GM21528 (cell line): ENCODE data around the gene RICTOR.
A peak's percentile ranks its signal among the peaks of the same experiment; 100 is the strongest.

Experiments
- ATAC-seq: cut with Tn5 transposase; IDR thresholded peaks from one replicate; pipeline ENCODE4 v1.9.1; 2021; ENCODE audit warnings: mild to moderate bottlenecking, moderate library complexity; ENCODE audit not compliant: unreplicated experiment, low FRiP score

Gene RICTOR

DNA sequence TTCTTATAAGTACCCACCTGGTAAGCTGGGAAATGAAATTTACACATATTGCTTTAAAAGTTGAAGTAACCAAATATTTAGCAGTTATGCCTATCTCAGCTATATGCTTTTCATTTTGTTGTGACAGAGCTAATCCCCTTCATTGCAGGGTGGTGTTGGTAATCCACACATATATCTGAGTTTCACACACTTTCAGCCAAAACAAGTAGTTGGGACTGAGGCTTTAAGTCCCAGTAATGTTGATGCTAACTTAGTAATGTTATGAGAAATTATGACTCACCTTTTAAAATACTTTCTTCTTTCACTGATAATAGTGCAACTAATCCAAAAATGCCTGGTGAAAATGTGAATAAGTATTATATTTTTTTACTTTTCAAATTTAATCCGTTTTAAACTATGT, 19.2 kb upstream of the RICTOR start:
- ATAC-seq = no peak

DNA sequence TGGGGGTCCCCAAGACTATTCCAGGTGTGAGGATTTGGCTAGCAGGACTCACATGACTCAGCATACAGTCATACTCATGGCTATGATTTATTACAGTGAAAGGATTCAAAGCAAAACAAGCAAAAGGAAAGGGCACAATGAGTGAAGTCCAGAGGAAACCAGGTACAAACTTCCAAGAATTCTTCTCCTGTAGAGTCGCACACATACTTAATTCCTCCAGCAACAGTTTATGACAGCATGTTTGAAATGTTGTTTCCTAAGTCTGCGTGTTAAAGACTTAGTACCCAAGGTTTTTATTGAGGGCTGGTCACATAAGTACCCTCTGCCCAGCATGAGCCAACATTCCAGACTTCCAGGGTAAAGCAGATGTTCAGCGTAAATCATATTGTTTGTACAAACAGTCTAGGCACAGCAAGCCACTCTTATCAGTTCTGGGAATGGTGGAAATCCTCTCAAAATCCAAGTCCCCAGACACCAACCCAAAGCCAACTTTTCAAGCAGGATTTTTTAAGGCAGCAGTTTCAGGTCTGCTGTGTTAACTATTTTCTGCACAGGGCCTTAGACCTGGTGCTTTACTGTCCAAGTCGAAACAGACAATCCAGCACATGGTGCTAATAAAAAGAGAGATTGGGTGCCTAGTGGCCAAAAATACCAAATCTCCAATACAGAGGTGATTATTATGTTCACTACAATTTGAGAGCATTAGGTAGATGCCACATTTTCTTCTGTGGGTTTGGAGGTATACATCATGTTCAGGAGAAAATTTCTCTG, 18.6 kb upstream of the RICTOR start:
- no peak for ATAC-seq

DNA sequence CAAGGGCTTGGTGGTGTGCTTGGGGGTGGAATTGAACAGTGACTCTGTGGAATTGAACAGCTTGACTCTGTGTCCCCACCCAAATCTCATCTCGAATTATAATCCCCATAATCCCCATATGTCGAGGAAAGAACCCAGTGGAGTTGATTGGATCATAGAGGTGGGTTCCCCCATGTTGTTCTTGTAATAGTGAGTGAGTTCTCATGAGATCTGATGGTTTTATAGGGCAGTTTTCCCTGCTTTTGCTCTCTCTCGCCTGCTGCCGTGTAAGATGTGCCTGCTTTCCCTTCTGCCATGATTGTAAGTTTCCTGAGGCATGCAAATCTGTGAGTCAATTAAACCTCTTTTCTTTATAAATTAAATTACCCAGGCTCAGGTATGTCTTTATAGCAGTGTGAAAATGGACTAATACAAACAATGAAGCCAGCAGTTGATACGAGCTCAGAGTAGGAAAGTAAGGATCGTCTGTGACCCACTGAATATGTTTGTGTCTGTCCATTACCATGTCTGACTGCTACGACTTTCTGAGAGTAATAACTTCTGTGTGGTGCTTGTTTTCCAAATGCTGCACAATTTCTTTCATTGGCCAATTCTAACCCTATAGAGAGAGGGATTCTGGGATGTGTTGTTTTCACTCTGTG, 17.9 kb upstream of the RICTOR start:
- no peak for ATAC-seq

DNA sequence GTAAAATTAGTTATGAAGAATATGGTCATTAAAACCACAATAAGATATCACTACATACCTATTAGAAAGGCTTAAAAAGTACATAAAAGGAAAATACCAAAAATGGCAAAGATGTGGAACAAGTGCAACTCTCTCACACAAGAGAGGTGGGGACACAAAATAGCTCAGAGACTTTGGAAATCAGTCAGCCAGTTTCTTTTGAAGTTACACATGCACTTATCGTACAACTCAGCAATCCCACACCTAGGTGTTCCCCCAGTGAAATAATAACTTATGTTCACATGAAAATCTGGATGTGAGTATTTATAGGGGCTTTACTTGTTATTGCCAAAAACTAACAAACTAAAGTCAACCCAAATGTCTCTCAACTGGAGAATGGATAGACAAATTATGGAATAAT, 9.8 kb upstream of the RICTOR start:
- no peak for ATAC-seq

DNA sequence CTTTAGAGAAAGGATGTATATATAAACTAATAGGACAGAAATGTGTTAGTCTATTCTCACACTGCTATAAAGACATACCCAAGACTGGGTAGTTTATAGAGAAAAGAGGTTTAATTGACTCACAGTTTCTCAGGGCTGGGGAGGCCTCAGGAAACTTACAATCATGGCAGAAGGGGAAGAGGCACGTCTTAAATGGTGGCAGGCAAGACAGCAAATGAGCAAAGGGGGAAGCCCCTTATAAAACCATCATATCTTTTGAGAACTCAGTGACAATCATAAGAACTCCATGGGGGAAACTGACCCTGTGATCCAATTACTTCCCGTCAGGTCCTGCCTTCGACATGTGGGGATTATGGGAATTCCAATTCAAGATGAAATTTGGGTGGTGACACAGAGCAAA, 8.8 kb upstream of the RICTOR start:
- no peak for ATAC-seq

DNA sequence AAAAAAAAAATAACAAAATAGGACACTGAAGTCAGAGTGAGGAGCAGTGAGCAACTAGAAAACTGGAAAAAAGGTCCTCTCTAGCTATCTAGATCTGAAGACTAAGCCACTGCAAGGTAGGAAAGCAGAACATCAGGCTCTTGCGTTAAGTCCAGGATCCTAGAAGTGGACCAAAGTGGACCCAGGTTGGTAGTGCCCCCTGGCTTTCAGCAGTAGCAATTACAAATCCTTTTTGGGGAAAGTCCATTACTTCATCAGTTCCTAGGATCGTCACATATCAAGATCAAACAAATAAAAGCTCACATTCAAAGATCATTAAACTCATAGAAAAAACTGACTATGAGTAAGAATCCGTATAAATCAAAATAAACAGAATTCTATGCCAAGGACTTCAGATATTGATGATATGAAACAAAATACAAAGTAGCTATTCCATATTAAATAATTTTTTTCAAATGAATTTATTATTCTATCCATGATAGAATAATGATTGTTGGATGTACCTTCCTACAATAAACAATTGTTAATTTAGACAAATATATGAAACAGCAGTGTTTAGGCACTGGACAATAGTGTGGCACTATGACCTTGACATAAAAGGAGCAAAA, 6.5 kb upstream of the RICTOR start:
- ATAC-seq = no peak

DNA sequence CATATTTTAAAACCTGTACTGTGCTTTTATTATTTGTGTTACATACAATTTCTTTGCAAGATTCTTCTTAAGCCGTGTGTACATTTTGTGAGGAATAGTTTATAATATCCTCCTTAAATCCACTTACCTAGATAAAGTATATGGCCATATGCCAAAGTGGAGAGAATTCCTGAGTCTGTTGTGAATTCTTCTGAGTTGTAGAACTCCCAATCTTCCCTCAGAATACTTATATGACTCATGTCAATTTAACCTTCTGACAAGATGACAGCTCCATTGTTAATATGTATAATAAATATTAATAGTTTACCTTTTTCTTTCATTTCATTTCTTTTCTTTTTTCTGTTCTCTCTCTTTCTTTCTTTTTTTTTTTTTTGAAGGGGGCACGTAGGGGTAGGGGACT, 6.0 kb upstream of the RICTOR start:
- ATAC-seq = no peak

DNA sequence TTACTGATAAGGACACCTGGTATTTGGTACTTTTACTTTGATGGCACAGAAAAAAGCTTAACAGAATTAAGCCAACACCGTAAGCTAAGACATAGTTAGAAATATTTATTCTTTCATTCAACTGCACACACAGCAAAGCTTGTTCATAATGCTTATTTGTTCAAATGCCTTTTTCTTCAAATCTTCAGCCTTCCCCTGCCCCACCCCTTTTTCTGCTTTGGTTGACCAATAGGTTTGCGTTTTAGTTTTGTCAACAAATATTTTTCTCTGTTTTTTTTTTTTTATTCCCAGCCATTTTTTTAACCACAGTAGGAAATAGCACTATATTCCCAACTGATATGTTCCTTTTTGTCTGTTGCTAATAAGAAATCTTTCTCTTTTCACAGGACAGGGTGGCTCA, 4.9 kb upstream of the RICTOR start:
- no peak for ATAC-seq

DNA sequence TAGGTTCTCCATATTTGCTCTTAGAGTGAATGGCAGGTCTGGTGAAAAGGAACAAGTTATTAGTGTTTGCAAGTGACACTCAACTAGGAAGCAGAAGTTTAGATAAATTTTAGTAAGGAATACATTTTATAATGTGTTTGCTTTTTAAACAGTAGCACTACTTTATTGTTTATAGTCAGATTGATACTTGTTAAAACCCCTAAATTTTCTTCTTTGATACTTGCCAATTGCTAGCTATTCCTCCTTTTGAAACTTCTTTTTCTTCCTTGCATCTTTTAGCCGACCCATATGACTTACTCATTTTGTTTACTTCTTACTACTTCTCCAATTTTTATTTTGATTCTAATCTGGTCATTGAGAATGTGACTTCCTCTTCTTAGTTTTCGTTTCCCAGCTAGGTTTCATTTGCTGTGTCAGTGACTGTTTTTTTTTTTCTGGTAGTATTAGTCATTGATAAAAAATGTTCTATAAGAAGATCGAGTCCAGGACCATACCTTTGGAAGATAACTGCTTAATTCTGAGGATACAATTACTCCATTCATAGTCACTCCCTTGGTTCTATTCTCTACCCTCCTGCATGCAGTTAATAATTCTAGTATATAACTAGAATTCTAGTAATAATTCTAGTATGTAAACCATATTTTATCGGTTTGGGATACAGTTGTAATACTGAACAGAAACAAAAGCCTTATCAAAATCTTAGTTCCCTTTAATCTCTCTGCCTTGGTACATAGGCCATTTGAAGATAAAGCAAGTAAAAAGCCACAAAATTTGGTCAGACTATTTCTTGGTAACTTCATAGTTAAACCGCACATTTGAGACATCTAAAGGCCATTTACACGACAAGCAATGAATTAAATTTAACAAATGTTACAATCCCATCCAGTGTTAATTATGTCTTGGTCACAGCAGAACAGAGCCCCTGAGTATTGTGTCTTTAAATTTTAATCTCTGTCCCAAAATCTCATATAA, 2.8 kb upstream of the RICTOR start:
- peak; percentile 16 for ATAC-seq

DNA sequence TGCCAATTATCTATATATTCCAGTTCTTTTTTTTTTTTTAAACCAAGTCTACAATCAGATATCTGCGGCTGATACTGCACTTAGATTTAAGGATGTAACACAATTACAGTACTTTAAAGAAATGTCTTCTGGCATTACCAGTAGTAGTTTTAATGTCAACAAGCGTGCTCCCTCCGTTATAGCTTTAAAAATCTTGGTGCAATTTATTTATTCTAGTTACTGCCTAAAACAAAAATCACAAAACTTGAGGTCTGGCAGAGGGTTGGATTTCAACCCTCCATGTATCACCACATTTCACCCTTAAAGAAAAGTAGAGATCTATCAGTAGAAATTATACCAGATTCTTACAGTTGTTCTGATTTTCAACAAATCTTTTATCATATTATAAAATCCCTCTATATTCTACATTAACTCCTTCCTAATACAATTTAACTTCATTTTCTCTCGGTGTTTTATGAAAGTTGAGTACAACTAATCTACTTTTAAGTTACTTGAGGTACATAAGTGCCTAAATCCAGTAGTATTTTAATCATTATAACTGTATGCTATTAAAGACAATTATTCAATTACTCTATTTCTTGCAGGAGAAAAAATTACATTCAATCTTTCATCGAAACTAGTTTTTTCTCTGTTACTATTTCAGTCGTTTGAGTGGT, 2.0 kb upstream of the RICTOR start:
- no peak for ATAC-seq

DNA sequence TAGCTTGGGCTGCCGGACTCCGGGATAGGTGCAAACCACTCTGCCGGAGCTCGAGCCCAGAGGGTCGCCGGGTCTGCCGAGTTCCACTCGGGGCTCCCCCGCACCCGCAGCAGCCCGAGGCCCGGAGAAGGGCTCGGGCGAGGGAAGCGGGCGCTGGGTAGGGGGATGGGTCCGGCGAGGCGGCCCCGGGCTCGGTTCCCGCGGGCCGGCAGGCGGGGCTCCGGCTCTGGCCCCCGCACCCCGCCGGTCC, 507 bp downstream of the RICTOR start:
- peak; percentile 36 for ATAC-seq

DNA sequence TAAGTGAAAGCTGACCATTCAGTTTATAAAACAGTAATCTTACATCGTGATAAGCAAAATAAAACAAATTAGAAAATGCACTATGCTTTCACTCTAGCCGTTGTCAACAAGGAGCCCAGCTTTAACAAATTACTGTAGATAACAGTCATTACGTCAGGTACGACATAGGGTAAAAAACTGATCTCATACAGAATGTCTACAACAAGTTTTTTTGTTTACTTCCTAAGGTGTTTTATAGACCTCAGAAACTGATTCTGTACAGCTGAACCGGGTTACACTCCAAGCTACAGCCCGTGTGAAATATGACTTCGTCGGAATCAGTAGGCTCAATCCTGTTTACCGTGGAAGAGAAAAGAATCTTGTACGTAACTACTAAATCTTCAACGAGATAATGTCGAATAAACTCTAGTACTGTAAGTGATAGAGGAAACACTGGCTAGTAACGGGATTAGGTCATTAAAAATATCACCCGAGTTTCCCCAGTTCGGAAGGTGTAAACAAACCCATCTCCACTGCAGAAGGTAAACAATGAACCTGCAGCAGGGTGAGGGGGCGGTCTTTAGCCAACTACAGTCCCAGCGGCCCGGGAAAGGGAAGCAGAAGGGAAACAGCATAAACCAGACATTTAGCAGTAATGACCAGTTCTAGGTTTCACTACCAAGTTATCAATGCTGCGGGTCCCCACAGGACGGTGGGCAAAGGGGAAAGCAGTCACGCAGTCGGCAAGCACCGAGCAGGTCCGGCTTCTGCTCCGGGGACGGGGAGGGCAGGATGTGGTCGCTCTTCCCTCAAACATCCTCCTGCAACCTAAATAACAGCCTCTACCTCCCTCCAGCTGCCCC, 1.1 kb downstream of the RICTOR start:
- ATAC-seq = peak; percentile 49

DNA sequence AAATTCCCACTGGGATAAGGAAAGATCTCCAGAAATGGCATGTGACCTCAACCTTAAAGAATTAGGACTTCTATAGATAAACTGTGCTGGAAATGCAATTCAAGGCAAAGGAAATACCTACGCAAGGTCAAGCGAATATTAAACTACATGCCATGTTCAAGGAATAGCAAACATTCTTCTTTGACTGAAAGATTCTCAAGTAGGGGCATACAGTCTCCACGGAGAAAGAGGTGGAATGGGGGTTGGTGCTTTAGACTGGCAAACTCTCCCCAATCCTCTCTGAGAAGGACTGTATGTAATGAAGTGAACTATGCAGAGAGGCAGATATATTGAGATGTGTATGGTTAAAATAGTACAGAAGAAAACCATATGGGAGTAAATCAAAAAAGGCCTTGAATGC, 6.1 kb downstream of the RICTOR start:
- ATAC-seq = no peak

DNA sequence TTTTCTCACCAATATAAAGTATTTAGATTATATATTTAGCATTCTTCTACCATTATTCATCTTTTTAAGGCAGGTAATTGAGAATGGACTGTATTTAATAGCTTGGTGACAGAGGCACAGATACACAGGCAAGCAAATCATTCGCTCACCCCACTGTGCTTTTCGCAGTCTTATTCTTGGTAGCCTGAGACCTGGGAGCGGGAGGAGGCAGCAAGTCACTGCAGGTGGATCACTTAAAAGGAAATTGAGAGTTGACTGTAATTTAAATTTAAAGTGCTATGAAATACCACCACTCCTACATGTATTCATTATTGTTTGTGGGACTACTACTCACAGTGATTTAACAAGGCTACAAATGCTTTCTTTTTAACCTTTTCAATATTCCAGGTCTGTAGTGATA, 9.7 kb downstream of the RICTOR start:
- ATAC-seq = no peak

DNA sequence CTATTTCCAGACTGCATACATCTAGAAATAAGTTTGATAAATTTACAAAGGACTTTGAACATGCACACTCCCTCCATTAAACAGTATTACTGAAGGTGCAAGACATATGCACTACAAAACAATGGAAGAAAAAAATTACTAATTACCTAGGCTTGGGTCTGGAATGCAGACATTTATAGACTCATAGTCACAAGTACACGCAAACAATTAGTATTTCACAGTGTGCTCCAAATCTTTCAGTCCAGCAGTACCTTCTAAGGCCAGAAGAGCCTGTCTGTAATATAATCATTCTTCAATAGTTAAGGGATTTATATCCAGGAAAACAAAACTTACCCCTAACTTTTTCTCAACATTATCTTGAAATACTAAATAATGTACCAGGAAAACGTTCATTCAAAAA, 11.2 kb downstream of the RICTOR start:
- no peak for ATAC-seq

DNA sequence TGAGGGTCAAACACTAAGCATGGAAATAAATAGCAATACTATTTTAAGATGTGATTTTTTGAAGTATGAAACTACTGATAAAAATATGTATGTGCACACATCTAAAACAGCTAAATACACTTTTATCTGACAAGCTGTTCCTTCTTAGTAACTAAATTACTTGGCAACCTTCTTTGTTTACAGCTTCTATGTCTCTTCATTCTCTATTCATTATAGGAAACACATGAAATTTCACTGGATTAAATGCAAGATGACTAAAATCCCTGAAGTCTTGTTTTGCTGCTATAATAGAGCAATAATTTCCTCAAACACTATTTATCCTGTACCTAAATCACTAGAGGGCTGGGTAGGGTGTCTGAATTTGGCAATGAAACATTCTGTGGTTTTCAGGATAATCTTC, 11.7 kb downstream of the RICTOR start:
- no peak for ATAC-seq

DNA sequence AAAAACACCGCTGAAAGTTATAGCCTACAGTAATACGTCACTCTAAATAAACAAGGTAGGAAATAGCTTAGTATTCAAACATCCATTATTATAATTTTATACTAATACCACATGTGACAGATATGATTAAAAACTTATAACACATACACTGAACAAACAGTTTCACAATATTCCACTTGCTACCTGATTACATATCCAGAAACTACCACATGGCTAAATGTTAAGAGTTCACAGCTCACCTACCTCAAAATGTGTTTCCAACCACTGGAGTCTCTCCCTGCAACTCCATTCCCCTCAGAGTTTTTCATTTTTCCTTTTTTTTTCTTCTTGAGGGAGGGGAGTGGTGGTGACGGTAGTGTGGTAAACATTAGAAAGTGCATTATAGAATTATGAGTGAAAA, 12.1 kb downstream of the RICTOR start:
- ATAC-seq = no peak

DNA sequence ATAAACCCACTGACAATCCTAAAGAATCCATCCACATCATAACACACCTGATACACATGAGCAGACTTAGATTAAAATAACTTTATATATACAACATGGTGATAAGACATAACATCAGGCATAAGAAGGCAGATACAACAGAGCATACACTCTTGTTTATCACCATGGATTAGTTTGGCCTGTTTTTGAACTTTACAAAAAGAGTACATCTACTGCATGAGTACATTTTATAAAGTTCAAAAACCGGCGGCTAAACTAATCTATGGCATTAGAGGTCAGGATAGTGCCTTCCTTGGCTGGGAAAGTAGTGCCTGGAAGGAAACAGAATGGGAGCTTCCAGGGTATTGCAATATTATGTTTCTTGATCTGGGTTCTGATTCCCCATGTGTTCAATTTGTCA, 15.1 kb downstream of the RICTOR start:
- no peak for ATAC-seq

DNA sequence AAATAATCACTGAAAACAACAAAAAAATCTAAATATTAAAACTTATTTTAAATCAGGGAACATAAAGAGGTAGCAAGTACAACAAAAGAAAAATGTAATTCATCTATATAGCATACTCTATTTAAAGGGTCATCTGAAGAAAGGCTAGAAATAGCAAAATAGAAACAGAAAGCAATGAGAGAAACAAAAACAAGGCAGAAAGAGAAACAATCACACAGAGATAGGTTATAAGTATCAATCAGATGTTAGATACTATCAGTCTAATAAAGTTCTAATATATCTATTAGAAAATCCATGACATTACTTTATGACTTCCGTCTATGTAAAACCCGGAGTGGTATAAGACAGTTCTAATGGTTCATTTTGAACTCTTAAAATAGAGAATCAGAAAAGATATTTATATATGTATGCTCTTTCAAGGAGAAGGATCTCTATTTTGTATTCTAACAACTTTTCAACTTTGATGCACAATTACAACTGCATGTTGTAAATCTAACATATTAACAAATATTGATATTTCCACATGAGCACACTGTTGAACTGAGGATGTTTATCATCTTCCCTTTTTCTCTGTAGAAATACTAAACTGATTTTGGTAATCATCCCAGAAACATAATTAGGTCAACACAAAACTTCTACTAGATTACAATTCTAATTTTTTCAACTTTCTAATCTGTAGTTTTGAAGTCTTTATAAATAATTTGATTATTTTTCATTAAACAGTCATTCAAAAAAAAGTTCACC, 15.8 kb downstream of the RICTOR start:
- peak; percentile 79 for ATAC-seq
